ENCODE measurements around the gene FXN. TPM values are rescaled to one million over a fixed set of nuclear protein-coding genes. Genes with fewer than 3 reads are reported as not detected.
A peak's percentile ranks its signal among the peaks of the same experiment; 100 is the strongest.
"Not testable (repeated sequence)": the region's sequence is repeated elsewhere in the genome, so short reads cannot be mapped to it uniquely, and the experiment has no call there.

The FXN gene
- total RNA-seq, 1 donor from 2014 or later: 11.4 TPM

- H3K4me3 ChIP-seq (ENCODE audit: low read depth, low read length): no peak overlapping the region
- H3K27me3 ChIP-seq (ENCODE audit: control insufficient read depth, insufficient read depth, low read length): no peaks in the 10 kb centered on the region
- H3K36me3 ChIP-seq (ENCODE audit: control insufficient read depth, insufficient read depth, low read length): no peaks in the 10 kb centered on the region
- DNase-seq (ENCODE audit: low read depth): no peak
- TF ChIP-seq, protein P1, sequence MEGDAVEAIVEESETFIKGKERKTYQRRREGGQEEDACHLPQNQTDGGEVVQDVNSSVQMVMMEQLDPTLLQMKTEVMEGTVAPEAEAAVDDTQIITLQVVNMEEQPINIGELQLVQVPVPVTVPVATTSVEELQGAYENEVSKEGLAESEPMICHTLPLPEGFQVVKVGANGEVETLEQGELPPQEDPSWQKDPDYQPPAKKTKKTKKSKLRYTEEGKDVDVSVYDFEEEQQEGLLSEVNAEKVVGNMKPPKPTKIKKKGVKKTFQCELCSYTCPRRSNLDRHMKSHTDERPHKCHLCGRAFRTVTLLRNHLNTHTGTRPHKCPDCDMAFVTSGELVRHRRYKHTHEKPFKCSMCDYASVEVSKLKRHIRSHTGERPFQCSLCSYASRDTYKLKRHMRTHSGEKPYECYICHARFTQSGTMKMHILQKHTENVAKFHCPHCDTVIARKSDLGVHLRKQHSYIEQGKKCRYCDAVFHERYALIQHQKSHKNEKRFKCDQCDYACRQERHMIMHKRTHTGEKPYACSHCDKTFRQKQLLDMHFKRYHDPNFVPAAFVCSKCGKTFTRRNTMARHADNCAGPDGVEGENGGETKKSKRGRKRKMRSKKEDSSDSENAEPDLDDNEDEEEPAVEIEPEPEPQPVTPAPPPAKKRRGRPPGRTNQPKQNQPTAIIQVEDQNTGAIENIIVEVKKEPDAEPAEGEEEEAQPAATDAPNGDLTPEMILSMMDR (IDR thresholded peaks at IDR 0.05; ENCODE audit: insufficient read depth, low read length, poor library complexity, severe bottlenecking): no peak
These were observed 53.9 kb downstream of the FXN start for GRCh38 chr9:69089491-69089890.

DNA sequence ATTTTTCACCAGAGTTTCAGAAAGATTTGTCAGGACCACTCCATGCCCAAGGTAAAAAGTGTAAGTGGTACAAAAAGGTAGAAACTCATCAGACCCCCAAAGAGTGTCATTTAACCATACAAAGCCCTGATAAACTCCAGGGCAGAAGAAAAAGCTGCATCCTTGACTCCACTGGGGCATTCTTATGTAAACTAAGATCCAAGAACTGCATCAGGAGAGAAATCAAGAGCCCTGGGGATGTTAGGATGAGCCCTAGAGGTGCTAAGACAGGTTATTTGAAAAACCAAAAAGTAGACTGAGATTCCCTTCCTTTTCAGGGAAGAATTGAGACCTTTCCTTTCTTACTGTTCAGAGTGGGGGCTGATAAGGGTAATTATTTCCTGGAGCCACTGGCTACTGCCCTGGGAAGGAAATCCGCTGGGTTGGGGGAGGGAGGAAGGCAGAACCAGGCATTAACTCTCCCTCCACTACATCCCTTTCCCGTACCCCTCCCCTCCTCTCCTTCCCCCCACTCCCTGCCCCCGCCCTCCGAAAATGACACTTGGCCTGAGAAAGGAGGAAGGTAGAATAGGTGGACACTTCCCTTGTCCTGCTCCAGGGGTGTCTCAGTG lies 54.7 kb downstream of the FXN start:
- TF ChIP-seq, protein P1 (IDR thresholded peaks at IDR 0.05; ENCODE audit: insufficient read depth, low read length, poor library complexity, severe bottlenecking): no peak
- DNase-seq (ENCODE audit: low read depth): no peak
- Histone ChIP-seq H3K4me3 (ENCODE audit: low read depth, low read length) (no peak overlapping the region), H3K27me3 (ENCODE audit: control insufficient read depth, insufficient read depth, low read length) (no peaks in the 10 kb centered on the region), H3K36me3 (ENCODE audit: control insufficient read depth, insufficient read depth, low read length) (no peaks in the 10 kb centered on the region)

DNA sequence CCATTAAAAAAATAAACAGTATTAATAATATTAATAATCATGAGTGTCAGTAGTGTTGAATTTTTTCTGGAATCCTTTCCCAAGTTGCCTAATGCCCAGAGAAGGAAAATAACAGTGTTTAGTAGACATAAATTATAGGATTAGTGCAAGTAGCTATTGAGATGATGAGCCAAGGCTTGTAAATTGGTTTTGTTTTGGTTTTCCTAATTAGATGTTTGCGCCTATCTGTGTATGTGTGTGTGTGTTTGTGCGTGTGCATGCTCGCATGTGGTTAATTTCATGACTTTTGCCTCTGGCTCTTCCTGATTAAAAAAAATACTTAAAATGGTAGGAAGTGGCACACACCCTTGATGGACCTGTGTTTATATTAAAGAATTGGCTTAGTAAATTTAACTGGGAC lies 55.4 kb downstream of the FXN start:
- TF ChIP-seq, protein P1 (IDR thresholded peaks at IDR 0.05; ENCODE audit: insufficient read depth, low read length, poor library complexity, severe bottlenecking): no peak
- no peaks in the 10 kb centered on the region for H3K36me3 ChIP-seq (ENCODE audit: control insufficient read depth, insufficient read depth, low read length)
- no peak overlapping the region for H3K4me3 ChIP-seq (ENCODE audit: low read depth, low read length)
- no peaks in the 10 kb centered on the region for H3K27me3 ChIP-seq (ENCODE audit: control insufficient read depth, insufficient read depth, low read length)
- no peak for DNase-seq (ENCODE audit: low read depth)

DNA sequence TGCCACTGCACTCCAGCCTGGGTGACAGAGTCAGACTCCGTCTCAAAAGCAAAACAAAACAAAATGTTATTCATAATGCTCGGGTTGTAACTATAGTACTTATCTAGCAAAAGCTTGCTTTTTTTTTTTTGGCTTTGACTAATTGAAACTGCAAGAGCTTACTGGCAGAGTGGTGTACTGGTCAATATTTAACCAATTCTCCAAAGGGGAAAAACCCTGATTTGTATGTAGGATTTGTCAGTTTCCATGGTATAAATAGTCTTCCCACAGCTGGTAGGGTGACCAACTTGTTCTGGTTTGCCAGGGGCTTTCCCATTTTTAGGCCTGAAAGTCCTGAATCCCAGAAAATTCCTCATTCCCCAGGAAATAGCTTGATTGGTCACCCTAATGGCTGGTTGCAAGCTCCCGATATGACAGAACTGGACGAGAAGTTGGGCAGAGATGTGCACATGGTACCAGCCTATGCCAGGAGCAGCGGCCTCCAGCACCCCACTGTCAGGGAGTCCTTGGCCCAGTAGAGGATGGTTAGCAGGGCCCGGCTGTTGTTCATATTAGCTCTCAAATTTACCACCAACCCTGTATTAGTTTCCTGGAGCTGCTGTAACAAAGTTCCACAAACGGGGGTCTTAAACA lies 58.0 kb downstream of the FXN start:
- Histone ChIP-seq H3K4me3 (ENCODE audit: low read depth, low read length) (no peak overlapping the region), H3K27me3 (ENCODE audit: control insufficient read depth, insufficient read depth, low read length) (no peaks in the 10 kb centered on the region), H3K36me3 (ENCODE audit: control insufficient read depth, insufficient read depth, low read length) (no peaks in the 10 kb centered on the region)
- peak; percentile 94 for DNase-seq (ENCODE audit: low read depth)
- TF ChIP-seq, protein P1 (IDR thresholded peaks at IDR 0.05; ENCODE audit: insufficient read depth, low read length, poor library complexity, severe bottlenecking): no peak

- not testable (repeated sequence) for H3K36me3 ChIP-seq (ENCODE audit: control insufficient read depth, insufficient read depth, low read length); H3K4me3 ChIP-seq (ENCODE audit: low read depth, low read length); DNase-seq (ENCODE audit: low read depth); H3K27me3 ChIP-seq (ENCODE audit: control insufficient read depth, insufficient read depth, low read length)
These were observed 59.0 kb downstream of the FXN start for GRCh38 chr9:69094361-69095135.

GRCh38 chr9:69097064-69097463 lies 61.5 kb downstream of the FXN start:
- Histone ChIP-seq H3K36me3 (ENCODE audit: control insufficient read depth, insufficient read depth, low read length) (no peaks in the 10 kb centered on the region), H3K4me3 (ENCODE audit: low read depth, low read length) (no peak overlapping the region), H3K27me3 (ENCODE audit: control insufficient read depth, insufficient read depth, low read length) (no peaks in the 10 kb centered on the region)
- DNase-seq (ENCODE audit: low read depth): peak; percentile 82
- TF ChIP-seq, protein P1 (IDR thresholded peaks at IDR 0.05; ENCODE audit: insufficient read depth, low read length, poor library complexity, severe bottlenecking): no peak

All from kidney epithelial cell (primary cell).